PC-9 (cell line): ENCODE data around the gene S1PR5.

Experiments used
- CTCF ChIP-seq: fragments of 200-600 bp; sonication (generic); conservative IDR thresholded peaks from 2 replicates; pipeline ENCODE4 v1.6.1; 2017; ENCODE audit warnings: mixed run types, antibody characterized with exemption, mild to moderate bottlenecking, moderate library complexity
- EZH2 ChIP-seq: fragments of 200-600 bp; sonication (generic); IDR thresholded peaks from 2 replicates; pipeline ENCODE4 v1.8.0; 2017; ENCODE audit warnings: antibody characterized with exemption, low read depth

DNA sequence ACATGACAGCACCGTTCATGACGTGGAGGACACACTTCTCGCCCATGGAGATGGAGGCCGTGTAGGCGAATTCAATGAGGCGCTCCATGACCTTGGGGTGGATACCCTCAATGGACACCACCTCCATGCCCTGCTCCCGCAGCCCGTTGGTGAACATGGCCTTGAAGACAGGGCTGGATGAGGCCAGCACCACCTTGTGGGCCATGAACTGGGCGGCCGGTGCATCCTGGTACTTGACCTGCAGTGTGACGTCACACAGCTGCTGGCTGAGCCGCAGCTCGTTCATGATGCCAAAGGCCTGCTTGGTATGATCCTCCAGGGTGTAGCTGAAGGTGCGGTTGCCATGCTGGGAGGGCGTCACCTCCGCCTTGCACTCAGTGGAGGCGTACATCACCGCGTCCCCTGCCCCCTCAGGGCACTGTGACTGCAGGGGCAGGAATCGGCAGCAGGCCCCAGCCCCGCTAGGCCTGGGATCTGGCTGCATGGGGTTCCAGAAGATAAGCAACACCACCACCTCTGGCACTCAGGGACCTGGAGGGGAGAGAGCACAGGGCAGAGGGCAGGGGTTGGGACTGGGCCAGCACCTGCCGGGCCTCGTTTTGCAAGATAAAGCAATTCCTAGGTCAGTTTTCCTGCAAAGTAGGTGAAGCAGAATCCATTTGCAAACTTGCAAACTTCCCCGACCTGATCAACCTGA, 17.5 kb downstream of the S1PR5 start:
- TF ChIP-seq CTCF (no peak), EZH2 (no peak)
